ACHN (cell line): ENCODE measurements around the gene OCIAD2.
"Not testable (repeated sequence)": the region's sequence is repeated elsewhere in the genome, so short reads cannot be mapped to it uniquely, and the experiment has no call there.

Source experiments
- DNase-seq: peaks from one replicate; pipeline ENCODE4 v3.0.0-alpha.2; 2015
- in situ Hi-C: cut with HindIII; loops from 2 replicates; pipeline ENCODE4 v1.10.0; 2017; ENCODE audit warnings: low sequenced_read_pairs, low pct_ligation_motif_present, low pct_unique_long_range_greater_than_20kb

The OCIAD2 gene

GRCh38 chr4:48906206-48907173 is at the start of gene OCIAD2:
Gene OCIAD2, minus strand, starts transcription at chr4:48906774. Its CDS starts 2,225 bp downstream, at chr4:48904549.
- in situ Hi-C loops = no loop called here
- peak; percentile 78 for DNase-seq

GRCh38 chr4:48954314-48954713 is 47.7 kb upstream of the OCIAD2 start:
- peak; percentile 44 for DNase-seq
- in situ Hi-C loops = loop anchor here (25.0 kb wide), 2 partner anchors 117 to 392 kb away; partner anchors contain the start of gene OCIAD1

GRCh38 chr4:48949518-48950219 is 43.1 kb upstream of the OCIAD2 start:
- in situ Hi-C loops = loop anchor here (25.0 kb wide), 2 partner anchors 112 to 387 kb away; partner anchors contain the start of gene OCIAD1
- peak; percentile 52 for DNase-seq

GRCh38 chr4:48949086-48949485 is 42.5 kb upstream of the OCIAD2 start:
- in situ Hi-C loops = no loop called here
- DNase-seq = peak; percentile 5

- in situ Hi-C loops = no loop called here
Measured at GRCh38 chr4:48947731-48948130, 41.2 kb upstream of the OCIAD2 start.

GRCh38 chr4:48945981-48946380 is 39.4 kb upstream of the OCIAD2 start:
- in situ Hi-C loops = no loop called here
- DNase-seq = no peak

More at GRCh38 chr4:48947731-48948130, 41.2 kb upstream of the OCIAD2 start:
- DNase-seq = no peak

- in situ Hi-C loops = no loop called here
- DNase-seq = peak; percentile 13
Measured at GRCh38 chr4:48944756-48945241, 38.2 kb upstream of the OCIAD2 start.

GRCh38 chr4:48944252-48944651 is 37.7 kb upstream of the OCIAD2 start:
- in situ Hi-C loops = no loop called here
- DNase-seq = no peak

- in situ Hi-C loops = no loop called here
- DNase-seq = peak; percentile 55
Measured at GRCh38 chr4:48943387-48943786, 36.8 kb upstream of the OCIAD2 start.

- in situ Hi-C loops = no loop called here
- DNase-seq = peak; percentile 89
Measured at GRCh38 chr4:48939785-48940184, 33.2 kb upstream of the OCIAD2 start.

GRCh38 chr4:48938831-48939230 is 32.3 kb upstream of the OCIAD2 start:
- in situ Hi-C loops = no loop called here
- no peak for DNase-seq

- in situ Hi-C loops = no loop called here
- no peak for DNase-seq
Measured at GRCh38 chr4:48937033-48937432, 30.5 kb upstream of the OCIAD2 start.

- DNase-seq = no peak
- in situ Hi-C loops = no loop called here
Measured at GRCh38 chr4:48931459-48931858, 24.9 kb upstream of the OCIAD2 start.

GRCh38 chr4:48930654-48931053 is 24.1 kb upstream of the OCIAD2 start:
- in situ Hi-C loops = no loop called here
- DNase-seq = no peak

- in situ Hi-C loops = no loop called here
- DNase-seq = no peak
Measured at GRCh38 chr4:48924416-48924815, 17.8 kb upstream of the OCIAD2 start.

- in situ Hi-C loops, DNase-seq: not testable (repeated sequence)
Measured at GRCh38 chr4:48923065-48923464, 16.5 kb upstream of the OCIAD2 start.

GRCh38 chr4:48914311-48914710 is 7.7 kb upstream of the OCIAD2 start:
- in situ Hi-C loops = no loop called here
- DNase-seq = no peak

- in situ Hi-C loops = no loop called here
- DNase-seq = peak; percentile 76
Measured at GRCh38 chr4:48913346-48913745, 6.8 kb upstream of the OCIAD2 start.

- DNase-seq = no peak
- in situ Hi-C loops = no loop called here
Measured at GRCh38 chr4:48912349-48912748, 5.8 kb upstream of the OCIAD2 start.
